ENCODE measurements around the gene MRAP2. TPM values are rescaled to one million over a fixed set of nuclear protein-coding genes. Genes with fewer than 3 reads are reported as not detected.
A peak's percentile ranks its signal among the peaks of the same experiment; 100 is the strongest.
"Not testable (repeated sequence)": the region's sequence is repeated elsewhere in the genome, so short reads cannot be mapped to it uniquely, and the experiment has no call there.

The MRAP2 gene
- polyA plus RNA-seq, 1 donor (not counting 4 experiments of a cell fraction or from before 2014, with no cell fraction given) = 3.0 TPM

DNA sequence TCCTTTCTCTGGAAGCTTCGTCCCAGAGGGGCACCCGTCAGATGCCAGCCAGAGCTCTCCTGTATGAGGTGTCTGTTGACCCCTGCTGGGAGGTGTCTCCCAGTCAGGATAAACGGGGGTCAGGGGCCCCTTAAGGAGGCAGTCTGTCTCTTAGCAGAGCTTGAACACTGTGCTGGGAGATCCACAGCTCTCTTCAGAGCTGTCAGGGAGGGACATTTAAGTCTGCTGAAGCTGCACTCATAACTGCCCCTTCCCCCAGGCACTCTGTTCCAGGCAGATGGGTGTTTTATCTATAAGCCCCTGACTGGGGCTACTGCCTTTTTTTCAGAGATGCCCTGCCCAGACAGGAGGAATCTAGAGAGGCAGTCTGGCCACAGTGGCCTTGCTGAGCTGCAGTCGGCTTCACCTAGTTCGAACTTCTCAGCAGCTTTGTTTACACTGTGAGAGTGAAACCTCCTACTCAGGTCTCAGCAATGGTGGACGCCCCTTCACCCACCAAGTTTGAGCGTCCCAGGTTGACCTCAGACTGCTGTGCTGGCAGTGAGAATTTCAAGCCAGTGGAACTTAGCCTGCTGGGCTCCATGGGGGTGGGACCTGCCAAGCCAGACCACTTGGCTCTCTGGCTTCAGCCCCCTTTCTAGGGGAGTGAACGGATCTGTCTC is 81.5 kb downstream of the MRAP2 start:
- H3K27ac ChIP-seq (ENCODE audit: control insufficient read depth, insufficient read depth, low read length); H3K4me2 ChIP-seq (ENCODE audit: control insufficient read depth, extremely low read depth, insufficient read depth, low read depth, low read length); FAIRE-seq; H4K20me1 ChIP-seq (ENCODE audit: control insufficient read depth, extremely low read depth, insufficient read depth, low read length); H3K36me3 ChIP-seq (ENCODE audit: control insufficient read depth in 2 of 2, extremely low read depth in 1 of 2, insufficient read depth in 2 of 2, low read length in 2 of 2); H3K27me3 ChIP-seq (ENCODE audit: control insufficient read depth, extremely low read depth, insufficient read depth, low read length); H3K9ac ChIP-seq (ENCODE audit: control insufficient read depth, extremely low read depth, insufficient read depth, low read length); H2AFZ ChIP-seq (ENCODE audit: control insufficient read depth, low read length); H3K4me3 ChIP-seq (ENCODE audit: control insufficient read depth in 2 of 3, extremely low read depth in 1 of 3, insufficient read depth in 2 of 3, low read depth in 1 of 3, low read length in 3 of 3); H3K4me1 ChIP-seq (ENCODE audit: control insufficient read depth, extremely low read depth, insufficient read depth, low read length); H3K79me2 ChIP-seq (ENCODE audit: control insufficient read depth, insufficient read depth, low read length); H3K9me3 ChIP-seq (ENCODE audit: control insufficient read depth, low read depth, low read length); dilution Hi-C loops (cut with MboI; ENCODE audit: extremely low pct_ligation_motif_present, low sequenced_read_pairs); H3K9me1 ChIP-seq (ENCODE audit: control insufficient read depth, extremely low read depth, insufficient read depth, low read length); DNase-seq (ENCODE audit: low read depth, low spot score): not testable (repeated sequence)

DNA sequence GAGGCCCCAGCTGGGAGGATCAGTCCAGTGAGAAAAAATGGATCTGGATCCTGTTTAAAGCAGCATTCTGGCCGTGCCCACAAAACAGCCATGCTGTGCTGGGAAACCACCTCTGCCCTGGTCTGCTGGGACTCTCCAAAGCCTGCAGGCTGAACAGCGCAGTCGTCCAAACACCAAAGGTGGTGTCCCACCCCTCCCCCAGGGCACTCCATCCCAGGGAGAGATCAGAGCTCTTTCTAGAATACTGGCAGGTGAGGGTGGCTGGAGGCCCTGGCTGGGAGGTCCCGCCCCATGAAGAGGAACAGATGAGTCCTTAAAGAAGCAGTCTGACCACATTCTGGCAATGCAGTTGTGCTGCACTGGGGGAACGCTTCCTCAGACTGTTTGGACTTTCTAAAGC is 84.6 kb downstream of the MRAP2 start:
- Histone ChIP-seq H3K79me2 (ENCODE audit: control insufficient read depth, insufficient read depth, low read length) (no peaks in the 10 kb centered on the region), H3K27ac (ENCODE audit: control insufficient read depth, insufficient read depth, low read length) (no peak overlapping the region), H3K9me3 (ENCODE audit: control insufficient read depth, low read depth, low read length) (no peaks in the 10 kb centered on the region), H3K4me1 (ENCODE audit: control insufficient read depth, extremely low read depth, insufficient read depth, low read length) (no peaks in the 10 kb centered on the region), H3K27me3 (ENCODE audit: control insufficient read depth, extremely low read depth, insufficient read depth, low read length) (no peaks in the 10 kb centered on the region), H4K20me1 (ENCODE audit: control insufficient read depth, extremely low read depth, insufficient read depth, low read length) (no peaks in the 10 kb centered on the region), H2AFZ (ENCODE audit: control insufficient read depth, low read length) (no peak overlapping the region), H3K9ac (ENCODE audit: control insufficient read depth, extremely low read depth, insufficient read depth, low read length) (no peak overlapping the region), H3K4me3 (ENCODE audit: control insufficient read depth in 2 of 3, extremely low read depth in 1 of 3, insufficient read depth in 2 of 3, low read depth in 1 of 3, low read length in 3 of 3) (no peak overlapping the region), H3K36me3 (ENCODE audit: control insufficient read depth in 2 of 2, extremely low read depth in 1 of 2, insufficient read depth in 2 of 2, low read length in 2 of 2) (no peaks in the 10 kb centered on the region), H3K4me2 (ENCODE audit: control insufficient read depth, extremely low read depth, insufficient read depth, low read depth, low read length) (no peak overlapping the region), H3K9me1 (ENCODE audit: control insufficient read depth, extremely low read depth, insufficient read depth, low read length) (no peaks in the 10 kb centered on the region)
- no peak for DNase-seq (ENCODE audit: low read depth, low spot score)
- dilution Hi-C loops (cut with MboI; ENCODE audit: extremely low pct_ligation_motif_present, low sequenced_read_pairs) = no loop called here
- no peak for TF ChIP-seq EZH2 (IDR thresholded peaks at IDR 0.05; ENCODE audit: low read length)
- TF ChIP-seq, protein P1, sequence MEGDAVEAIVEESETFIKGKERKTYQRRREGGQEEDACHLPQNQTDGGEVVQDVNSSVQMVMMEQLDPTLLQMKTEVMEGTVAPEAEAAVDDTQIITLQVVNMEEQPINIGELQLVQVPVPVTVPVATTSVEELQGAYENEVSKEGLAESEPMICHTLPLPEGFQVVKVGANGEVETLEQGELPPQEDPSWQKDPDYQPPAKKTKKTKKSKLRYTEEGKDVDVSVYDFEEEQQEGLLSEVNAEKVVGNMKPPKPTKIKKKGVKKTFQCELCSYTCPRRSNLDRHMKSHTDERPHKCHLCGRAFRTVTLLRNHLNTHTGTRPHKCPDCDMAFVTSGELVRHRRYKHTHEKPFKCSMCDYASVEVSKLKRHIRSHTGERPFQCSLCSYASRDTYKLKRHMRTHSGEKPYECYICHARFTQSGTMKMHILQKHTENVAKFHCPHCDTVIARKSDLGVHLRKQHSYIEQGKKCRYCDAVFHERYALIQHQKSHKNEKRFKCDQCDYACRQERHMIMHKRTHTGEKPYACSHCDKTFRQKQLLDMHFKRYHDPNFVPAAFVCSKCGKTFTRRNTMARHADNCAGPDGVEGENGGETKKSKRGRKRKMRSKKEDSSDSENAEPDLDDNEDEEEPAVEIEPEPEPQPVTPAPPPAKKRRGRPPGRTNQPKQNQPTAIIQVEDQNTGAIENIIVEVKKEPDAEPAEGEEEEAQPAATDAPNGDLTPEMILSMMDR (optimal IDR thresholded peaks at IDR 0.05 in 1 of 3, IDR thresholded peaks at IDR 0.05 in 1 of 3, conservative IDR thresholded peaks at IDR 0.05 in 1 of 3; ENCODE audit: extremely low read depth in 1 of 3, insufficient read depth in 2 of 3, low read length in 3 of 3) = no peak
- FAIRE-seq = no peak

DNA sequence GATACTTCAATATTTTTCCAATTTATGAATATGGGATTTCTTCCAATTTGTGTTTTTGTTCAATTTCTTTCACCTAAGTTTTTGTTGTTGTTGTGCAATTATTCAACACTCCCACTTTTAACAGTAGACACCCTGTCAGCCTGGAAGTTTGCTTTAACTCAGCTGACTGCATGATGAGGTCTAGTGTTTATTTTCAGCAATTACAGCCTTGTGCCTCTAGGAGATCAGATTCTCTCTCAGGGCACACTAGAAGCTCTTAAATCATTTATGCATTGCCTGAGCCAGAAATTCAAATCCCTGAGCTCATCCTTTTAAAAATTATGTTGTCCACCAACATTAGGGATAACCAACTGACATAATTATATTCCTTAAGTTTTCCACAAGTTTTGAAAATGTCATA is 85.7 kb downstream of the MRAP2 start:
- Histone ChIP-seq H3K79me2 (ENCODE audit: control insufficient read depth, insufficient read depth, low read length) (no peaks in the 10 kb centered on the region), H3K4me1 (ENCODE audit: control insufficient read depth, extremely low read depth, insufficient read depth, low read length) (no peaks in the 10 kb centered on the region), H4K20me1 (ENCODE audit: control insufficient read depth, extremely low read depth, insufficient read depth, low read length) (no peaks in the 10 kb centered on the region), H3K4me2 (ENCODE audit: control insufficient read depth, extremely low read depth, insufficient read depth, low read depth, low read length) (no peak overlapping the region), H3K27me3 (ENCODE audit: control insufficient read depth, extremely low read depth, insufficient read depth, low read length) (no peaks in the 10 kb centered on the region), H3K9me1 (ENCODE audit: control insufficient read depth, extremely low read depth, insufficient read depth, low read length) (no peaks in the 10 kb centered on the region), H3K36me3 (ENCODE audit: control insufficient read depth in 2 of 2, extremely low read depth in 1 of 2, insufficient read depth in 2 of 2, low read length in 2 of 2) (no peaks in the 10 kb centered on the region), H3K4me3 (ENCODE audit: control insufficient read depth in 2 of 3, extremely low read depth in 1 of 3, insufficient read depth in 2 of 3, low read depth in 1 of 3, low read length in 3 of 3) (no peak overlapping the region), H3K9me3 (ENCODE audit: control insufficient read depth, low read depth, low read length) (no peaks in the 10 kb centered on the region), H2AFZ (ENCODE audit: control insufficient read depth, low read length) (no peak overlapping the region), H3K27ac (ENCODE audit: control insufficient read depth, insufficient read depth, low read length) (no peak overlapping the region), H3K9ac (ENCODE audit: control insufficient read depth, extremely low read depth, insufficient read depth, low read length) (no peak overlapping the region)
- dilution Hi-C loops (cut with MboI; ENCODE audit: extremely low pct_ligation_motif_present, low sequenced_read_pairs) = no loop called here
- no peak for FAIRE-seq
- DNase-seq (ENCODE audit: low read depth, low spot score) = no peak
- TF ChIP-seq, protein P1 (optimal IDR thresholded peaks at IDR 0.05 in 1 of 3, IDR thresholded peaks at IDR 0.05 in 1 of 3, conservative IDR thresholded peaks at IDR 0.05 in 1 of 3; ENCODE audit: extremely low read depth in 1 of 3, insufficient read depth in 2 of 3, low read length in 3 of 3) = peak in 1 of 3 experiments; percentile 2
- TF ChIP-seq EZH2 (IDR thresholded peaks at IDR 0.05; ENCODE audit: low read length) = no peak
